Upper lobe of left lung (tissue), 4 donors: Measurements from ENCODE around the gene HSD17B4.

ENCODE experiments used
- EP300 ChIP-seq, 4 donors: sonication (generic); formaldehyde crosslinking; IDR thresholded peaks; one replicate each; pipeline ENCODE4 v1.5.1; 2017; ENCODE audit warnings: antibody characterized with exemption in 4 of 4, control low read depth in 2 of 4
- POLR2A ChIP-seq, 4 donors: fragments of 450-650 bp; IDR thresholded peaks; one replicate each; pipeline ENCODE4 v1.5.1; 2016 to 2017; ENCODE audit warnings: antibody characterized with exemption in 4 of 4, mild to moderate bottlenecking in 2 of 4
- POLR2AphosphoS5 ChIP-seq, 2 donors: sonication (generic); formaldehyde crosslinking; IDR thresholded peaks; one replicate each; pipeline ENCODE4 v1.5.1; 2017; ENCODE audit warnings: antibody characterized with exemption in 2 of 2
- TF ChIP-seq, protein P1 (sequence below), 6 experiments: fragments of 450-650 bp in 4 of 6; fragments of 200-600 bp in 2 of 6; sonication (generic) in 2 of 6; IDR thresholded peaks; one replicate each; pipeline ENCODE4 v1.5.1; 2016 to 2019; ENCODE audit warnings: antibody characterized with exemption in 6 of 6

DNA sequence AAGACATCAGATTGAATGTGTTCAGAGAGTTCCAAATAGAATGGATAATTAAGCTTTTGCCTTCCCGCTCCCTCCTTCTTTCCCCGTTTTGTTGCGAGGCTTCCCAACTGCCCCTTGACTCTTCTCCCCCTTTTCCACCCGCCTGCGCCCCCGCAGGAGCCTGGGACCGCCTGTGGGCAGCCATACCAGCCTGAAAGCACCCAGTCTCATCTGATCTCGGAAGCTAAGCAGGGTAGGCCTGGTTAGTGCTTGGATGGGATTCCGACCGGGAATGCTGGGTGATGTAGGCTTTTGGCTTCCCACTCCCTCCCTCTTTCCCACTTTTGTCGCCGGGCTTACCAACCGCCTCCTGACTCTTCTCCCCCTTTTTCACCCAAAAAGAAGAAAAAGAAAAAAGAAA, 6.8 kb upstream of the HSD17B4 start:
- TF ChIP-seq EP300 (IDR thresholded peaks at IDR 0.05), result no peak
- no peak for TF ChIP-seq POLR2A (IDR thresholded peaks at IDR 0.05)
- TF ChIP-seq POLR2AphosphoS5 (IDR thresholded peaks at IDR 0.05), result no peak
- TF ChIP-seq, protein P1, sequence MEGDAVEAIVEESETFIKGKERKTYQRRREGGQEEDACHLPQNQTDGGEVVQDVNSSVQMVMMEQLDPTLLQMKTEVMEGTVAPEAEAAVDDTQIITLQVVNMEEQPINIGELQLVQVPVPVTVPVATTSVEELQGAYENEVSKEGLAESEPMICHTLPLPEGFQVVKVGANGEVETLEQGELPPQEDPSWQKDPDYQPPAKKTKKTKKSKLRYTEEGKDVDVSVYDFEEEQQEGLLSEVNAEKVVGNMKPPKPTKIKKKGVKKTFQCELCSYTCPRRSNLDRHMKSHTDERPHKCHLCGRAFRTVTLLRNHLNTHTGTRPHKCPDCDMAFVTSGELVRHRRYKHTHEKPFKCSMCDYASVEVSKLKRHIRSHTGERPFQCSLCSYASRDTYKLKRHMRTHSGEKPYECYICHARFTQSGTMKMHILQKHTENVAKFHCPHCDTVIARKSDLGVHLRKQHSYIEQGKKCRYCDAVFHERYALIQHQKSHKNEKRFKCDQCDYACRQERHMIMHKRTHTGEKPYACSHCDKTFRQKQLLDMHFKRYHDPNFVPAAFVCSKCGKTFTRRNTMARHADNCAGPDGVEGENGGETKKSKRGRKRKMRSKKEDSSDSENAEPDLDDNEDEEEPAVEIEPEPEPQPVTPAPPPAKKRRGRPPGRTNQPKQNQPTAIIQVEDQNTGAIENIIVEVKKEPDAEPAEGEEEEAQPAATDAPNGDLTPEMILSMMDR (IDR thresholded peaks at IDR 0.05), result no peak
